Panc1 (cell line): ENCODE data around the gene DCC.

Experiments
- CTCF ChIP-seq: fragments of 450-650 bp; IDR thresholded peaks from 2 replicates; pipeline ENCODE4 v1.5.1; 2017; ENCODE audit warnings: mild to moderate bottlenecking
- POLR2AphosphoS5 ChIP-seq: IDR thresholded peaks from 2 replicates; pipeline ENCODE4 v1.6.1; 2012; ENCODE audit warnings: mild to moderate bottlenecking, low read depth, low read length, moderate library complexity
- REST ChIP-seq, 2 experiments: IDR thresholded peaks; 2 replicates each; pipeline ENCODE4 v1.6.1; 2011 to 2012; ENCODE audit warnings: low read depth in 2 of 2, control low read depth in 1 of 2, low read length in 1 of 2, mild to moderate bottlenecking in 1 of 2, moderate library complexity in 1 of 2; ENCODE audit not compliant: insufficient read depth in 1 of 2
- SIN3A ChIP-seq: IDR thresholded peaks from 2 replicates; pipeline ENCODE4 v1.6.1; 2012; ENCODE audit warnings: low read depth, mild to moderate bottlenecking, low read length, moderate library complexity, borderline replicate concordance; ENCODE audit not compliant: insufficient read depth
- TCF7L2 ChIP-seq: IDR thresholded peaks from 2 replicates; pipeline ENCODE4 v1.6.1; 2011; ENCODE audit warnings: mild to moderate bottlenecking, low read depth, low read length, inconsistent platforms

- TF ChIP-seq REST (IDR thresholded peaks at IDR 0.05; ENCODE audit: insufficient read depth in 1 of 2, low read depth in 2 of 2, low read length in 1 of 2) (no peak), CTCF (no peak), POLR2AphosphoS5 (no peak), TCF7L2 (no peak), SIN3A (no peak)
Observed at GRCh38 chr18:52953387-52953786, 613.4 kb downstream of the DCC start.
